Measurements from ENCODE around the gene MCTP1.

Gene MCTP1

GRCh38 chr5:95111141-95111540 lies 173.8 kb downstream of the MCTP1 start:
- DNase-seq, result no peak

DNA sequence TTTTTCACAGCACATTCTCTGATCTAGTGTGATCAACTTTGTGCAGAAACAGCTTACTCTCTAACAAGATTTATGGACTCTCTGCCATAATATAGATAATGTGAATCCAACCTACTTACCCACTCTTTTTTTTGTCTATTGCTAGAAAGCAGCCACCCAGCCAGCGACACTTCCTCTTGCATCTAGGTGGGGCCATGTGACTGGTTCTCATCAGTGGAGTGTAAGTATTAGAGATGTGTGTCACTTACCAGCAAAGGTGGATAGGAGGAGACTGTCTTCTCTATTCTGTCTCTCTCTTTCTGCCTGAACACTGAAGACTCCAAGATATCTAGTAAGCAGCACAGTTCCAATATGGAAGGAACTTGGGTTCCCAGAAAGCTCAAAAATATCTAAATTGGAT lies 174.8 kb downstream of the MCTP1 start:
- DNase-seq, result no peak

DNA sequence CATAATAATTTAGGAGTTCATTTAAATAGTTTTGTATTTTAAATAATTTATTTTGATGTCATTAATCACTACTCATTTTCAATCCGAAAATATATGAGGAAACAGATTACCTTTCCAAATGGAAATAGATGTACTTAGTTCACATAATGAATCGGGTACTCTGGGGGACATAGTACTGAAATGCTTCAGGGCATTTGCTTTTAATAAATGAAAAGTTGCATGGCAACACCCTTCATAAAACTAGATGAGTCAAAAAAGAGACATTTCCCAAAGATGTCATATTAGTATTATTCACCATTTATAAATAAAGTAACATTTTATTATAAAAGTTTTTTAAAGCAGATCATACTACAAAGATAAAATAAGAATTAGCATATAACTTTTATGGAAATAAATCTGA lies 177.8 kb downstream of the MCTP1 start:
- DNase-seq, result no peak

DNA sequence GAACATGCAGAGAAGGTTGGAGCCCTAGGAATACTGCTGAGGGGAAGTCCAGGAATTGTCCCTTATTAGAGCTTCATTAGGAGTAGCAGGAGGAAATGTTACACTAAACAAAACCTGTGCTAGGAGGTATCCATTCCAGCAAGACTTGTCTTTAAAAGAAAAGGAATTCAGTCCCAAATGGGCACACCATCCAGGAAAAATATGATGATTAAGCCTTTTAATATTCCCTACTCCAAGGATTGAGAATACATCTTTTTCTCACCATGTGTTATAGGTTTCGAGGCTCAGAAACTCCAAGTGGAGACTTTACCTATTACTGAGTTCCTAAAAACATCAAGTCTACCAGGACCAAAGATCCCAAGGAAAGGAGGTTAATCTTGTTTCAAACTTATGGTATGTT lies 179.3 kb downstream of the MCTP1 start:
- DNase-seq, result no peak

GRCh38 chr5:95102687-95103086 lies 182.2 kb downstream of the MCTP1 start:
- DNase-seq, result no peak

DNA sequence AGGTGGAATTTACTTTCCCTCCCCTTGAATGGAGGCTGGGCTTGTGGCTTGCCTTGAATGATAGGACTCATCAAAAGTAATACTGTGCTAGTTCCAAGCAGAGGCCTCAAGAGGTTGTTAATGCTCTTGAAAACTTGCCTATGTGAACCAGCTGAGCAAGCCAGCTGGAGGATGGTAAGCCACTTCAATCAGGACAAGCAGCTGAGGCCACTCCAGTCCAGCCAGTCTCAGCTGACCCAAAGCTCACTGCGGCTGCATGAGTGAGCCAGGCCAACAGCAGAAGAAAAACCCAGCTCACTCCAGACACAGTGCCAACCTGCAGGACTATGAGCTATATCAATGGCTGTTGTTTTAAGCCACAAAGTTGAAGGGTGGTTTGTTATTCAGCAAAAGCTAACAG lies 182.8 kb downstream of the MCTP1 start:
- no peak for DNase-seq

DNA sequence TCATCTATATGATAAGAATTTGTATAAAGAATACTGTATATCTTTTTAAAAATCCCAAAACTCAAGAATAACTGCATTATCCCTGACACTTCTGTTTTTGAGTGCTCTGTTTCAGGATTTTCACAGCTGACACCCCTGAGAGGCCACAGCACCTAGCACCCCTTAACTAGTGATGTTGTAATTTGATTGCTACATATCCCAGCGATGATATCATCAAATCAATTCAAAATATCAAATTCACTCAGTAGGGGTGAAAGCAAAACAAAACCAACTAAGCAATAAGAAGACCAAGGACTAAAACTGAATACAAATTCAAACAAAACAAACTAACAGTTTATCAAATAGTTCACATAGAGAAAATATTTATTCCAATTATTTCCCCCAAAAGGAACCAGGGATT lies 184.3 kb downstream of the MCTP1 start:
- DNase-seq, result no peak

- DNase-seq, result no peak
Measured at GRCh38 chr5:95098012-95098411, 186.9 kb downstream of the MCTP1 start.

- no peak for DNase-seq
Measured at GRCh38 chr5:95093211-95093610, 191.7 kb downstream of the MCTP1 start.

- no peak for DNase-seq
Measured at GRCh38 chr5:95090774-95091173, 194.1 kb downstream of the MCTP1 start.

- DNase-seq, result no peak
Measured at GRCh38 chr5:95087816-95088317, 197.0 kb downstream of the MCTP1 start.

- DNase-seq, result no peak
Measured at GRCh38 chr5:95086927-95087815, 197.7 kb downstream of the MCTP1 start.

GRCh38 chr5:95084757-95085156 lies 200.1 kb downstream of the MCTP1 start:
- no peak for DNase-seq

- DNase-seq, result no peak
Measured at GRCh38 chr5:95083606-95084005, 201.3 kb downstream of the MCTP1 start.

GRCh38 chr5:95081982-95082381 lies 202.9 kb downstream of the MCTP1 start:
- DNase-seq, result no peak

DNA sequence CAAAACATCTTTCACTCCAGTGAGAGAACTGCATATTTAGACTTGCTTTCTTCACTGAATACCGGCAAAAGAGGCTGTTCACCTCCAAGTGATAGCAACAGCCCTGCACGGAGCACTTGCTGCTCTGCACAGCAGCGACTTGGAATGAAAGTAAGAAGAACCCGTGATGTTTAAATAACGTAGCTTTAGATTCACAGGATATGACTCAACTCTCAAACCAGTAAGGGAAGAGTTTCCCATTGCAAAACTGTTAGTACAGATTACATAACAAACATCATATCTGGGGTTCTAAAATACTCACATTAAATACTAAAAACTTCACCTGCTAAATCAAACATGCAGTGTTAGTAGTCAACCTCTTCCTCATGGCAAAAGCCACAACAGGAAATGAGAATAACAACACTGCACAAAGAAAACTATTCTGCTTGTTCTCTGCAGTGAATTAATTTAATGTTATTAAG lies 203.4 kb downstream of the MCTP1 start:
- no peak for DNase-seq

GRCh38 chr5:95080441-95080840 lies 204.5 kb downstream of the MCTP1 start:
- DNase-seq, result no peak

GRCh38 chr5:95080030-95080429 lies 204.9 kb downstream of the MCTP1 start:
- DNase-seq, result no peak

DNA sequence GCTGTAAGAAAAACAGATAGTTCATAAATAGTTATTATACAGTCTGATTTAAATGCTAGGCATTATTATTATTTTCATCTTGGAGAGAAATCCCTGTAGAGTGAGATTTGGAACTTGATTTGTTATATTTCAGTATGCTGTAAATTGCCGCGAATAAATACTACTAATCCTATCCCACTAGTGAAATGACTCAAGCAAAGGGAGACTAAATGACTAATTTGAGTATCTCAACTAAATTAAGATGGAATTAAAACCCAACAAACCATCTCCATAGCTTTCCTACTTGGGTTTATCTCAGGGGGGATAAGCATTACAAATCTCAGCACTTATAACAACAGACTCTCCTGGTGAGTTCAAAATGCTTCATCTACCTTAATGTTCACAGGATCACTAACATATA lies 206.0 kb downstream of the MCTP1 start:
- DNase-seq, result no peak

- no peak for DNase-seq
Measured at GRCh38 chr5:95076395-95077185, 208.3 kb downstream of the MCTP1 start.

GRCh38 chr5:95075111-95075510 lies 209.8 kb downstream of the MCTP1 start:
- DNase-seq, result no peak

- DNase-seq, result no peak
Measured at GRCh38 chr5:95072281-95072680, 212.6 kb downstream of the MCTP1 start.

DNA sequence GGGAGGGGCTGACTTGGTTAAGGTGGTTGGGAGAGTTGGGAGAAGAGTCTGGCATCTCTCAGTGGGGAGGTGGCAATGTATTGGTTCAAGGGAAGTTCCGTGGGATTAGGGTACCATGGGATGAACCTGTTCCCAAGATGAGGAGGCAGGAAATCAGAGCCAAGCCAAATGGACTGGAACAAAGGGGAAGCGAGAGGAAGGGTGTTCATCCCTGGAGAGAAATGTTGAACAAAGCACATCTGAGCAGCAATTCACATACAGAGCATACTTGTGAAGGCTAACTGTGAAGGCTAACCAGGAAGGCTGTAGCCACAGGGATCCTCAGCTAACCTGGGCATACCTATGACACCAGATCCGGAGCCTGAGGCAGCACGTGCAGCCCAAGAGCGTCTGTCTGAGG lies 214.0 kb downstream of the MCTP1 start:
- DNase-seq, result no peak

DNA sequence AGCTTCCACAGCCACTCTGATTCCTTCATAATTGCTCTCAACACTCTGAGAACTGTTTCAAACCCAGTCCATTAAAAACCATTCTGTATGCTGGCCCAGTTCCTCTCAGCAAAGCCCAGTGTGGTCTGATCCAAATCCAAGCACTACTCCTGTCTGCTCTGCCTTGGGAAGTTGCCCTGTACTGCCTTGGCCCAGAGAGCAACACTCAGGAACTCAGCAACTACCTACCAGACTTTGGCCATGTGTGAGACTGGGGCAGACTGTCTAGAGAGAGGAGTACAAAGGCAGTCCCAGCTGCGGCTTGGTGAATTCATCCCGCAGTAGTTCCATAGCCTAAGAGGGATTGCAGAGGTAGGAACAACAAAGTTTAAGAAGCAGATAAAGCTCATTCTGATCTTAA lies 214.4 kb downstream of the MCTP1 start:
- no peak for DNase-seq
